Endothelial cell of umbilical vein (primary cell): ENCODE measurements around the gene SPDEF. TPM values are rescaled to one million over a fixed set of nuclear protein-coding genes. Genes with fewer than 3 reads are reported as not detected.

ENCODE experiments used
- BruUV-seq: library from RNA; stranded (reverse); fragments of 400-500 nt; replicated peaks from 2 replicates; lab custom pipeline; 2021; lab: Mats Ljungman, UMichigan
- CTCF ChIA-PET: fragments of 300-600, 350-600 bp; sonication (Branson Sonifier 250); formaldehyde crosslinking; loops from one replicate; lab custom pipeline; 2021; ENCODE audit warnings: antibody characterized with exemption, inconsistent platforms; lab: Charles Lee
- POLR2A ChIA-PET: fragments of 300-600, 350-600 bp; sonication (Branson Sonifier 250); formaldehyde crosslinking; loops from one replicate; lab custom pipeline; 2021; ENCODE audit warnings: antibody characterized with exemption, inconsistent platforms; lab: Charles Lee
- DNase-seq: peaks from one replicate; pipeline ENCODE4 v3.0.0-alpha.2; 2011; ENCODE audit warnings: low read depth, low spot score
- FAIRE-seq: peaks from 2 replicates; lab custom pipeline; 2011; peaks lifted over from hg19 to GRCh38; lab: Jason Lieb, UNC
- H2AFZ ChIP-seq: 2 replicates; pipeline ENCODE4 v1.6.0; 2012; ENCODE audit warnings: low read depth, low read length, control low read depth, inconsistent platforms
- H3K27ac ChIP-seq: 2 replicates; pipeline ENCODE4 v1.5.1; 2011; ENCODE audit warnings: low read depth, mild to moderate bottlenecking, control low read depth, low read length, moderate library complexity; ENCODE audit not compliant: insufficient read depth
- H3K27me3 ChIP-seq, 2 experiments: 2 replicates each; pipeline versions ENCODE4 v1.6.0 to v1.6.1; 2011; ENCODE audit warnings: low read length in 2 of 2, mixed read lengths in 1 of 2; ENCODE audit not compliant: control insufficient read depth in 2 of 2, insufficient read depth in 2 of 2
- H3K36me3 ChIP-seq, 2 experiments: 2 replicates in 1 of 2; 3 replicates in 1 of 2; pipeline ENCODE4 v1.5.1; 2011; ENCODE audit warnings: low read length in 2 of 2, mild to moderate bottlenecking in 1 of 2, moderate library complexity in 1 of 2; ENCODE audit not compliant: control insufficient read depth in 2 of 2, insufficient read depth in 2 of 2; ENCODE audit errors: extremely low read depth in 1 of 2
- H3K4me1 ChIP-seq: 3 replicates; pipeline ENCODE4 v1.5.1; 2011; ENCODE audit warnings: mild to moderate bottlenecking, low read length; ENCODE audit not compliant: control insufficient read depth, insufficient read depth; ENCODE audit errors: extremely low read depth
- H3K4me2 ChIP-seq: 2 replicates; pipeline ENCODE4 v1.6.1; 2011; ENCODE audit warnings: low read length, control low read depth, mixed read lengths; ENCODE audit not compliant: insufficient read depth
- H3K4me3 ChIP-seq, 3 experiments: fragments of 200-600 bp in 1 of 3; sonication (generic), shearing (Covaris generic) in 1 of 3; replicated peaks in 1 of 3; 2 replicates each; pipeline ENCODE4 v1.5.1; 2011 to 2016; ENCODE audit warnings: control low read depth in 3 of 3, low read length in 3 of 3, mild to moderate bottlenecking in 2 of 3, inconsistent platforms in 1 of 3, low read depth in 1 of 3, moderate library complexity in 1 of 3; ENCODE audit not compliant: insufficient read depth in 1 of 3
- H3K79me2 ChIP-seq: 2 replicates; pipeline ENCODE4 v1.6.0; 2012; ENCODE audit warnings: low read length, inconsistent platforms; ENCODE audit not compliant: control insufficient read depth, insufficient read depth
- H3K9ac ChIP-seq: replicated peaks from 2 replicates; pipeline ENCODE3; 2011; ENCODE audit warnings: low read length, control low read depth; ENCODE audit not compliant: insufficient read depth; ENCODE audit errors: extremely low read depth
- H3K9me1 ChIP-seq: replicated peaks from 3 replicates; pipeline ENCODE4 v1.6.0; 2011; ENCODE audit warnings: mild to moderate bottlenecking, low read length; ENCODE audit not compliant: control insufficient read depth, insufficient read depth; ENCODE audit errors: extremely low read depth
- H3K9me3 ChIP-seq: replicated peaks from 2 replicates; pipeline ENCODE4 v1.5.1; 2012; ENCODE audit warnings: low read length, inconsistent platforms; ENCODE audit not compliant: control insufficient read depth, insufficient read depth
- H4K20me1 ChIP-seq: replicated peaks from 2 replicates; pipeline ENCODE3; 2011; ENCODE audit warnings: mild to moderate bottlenecking, low read length; ENCODE audit not compliant: control insufficient read depth, insufficient read depth; ENCODE audit errors: extremely low read depth
- CTCF ChIP-seq, 2 donors: IDR thresholded peaks; 1 replicate in 1 of 2; 2 replicates in 1 of 2; pipeline ENCODE4 v1.5.1; 2011; ENCODE audit warnings: low read length in 2 of 2, mild to moderate bottlenecking in 2 of 2, moderate library complexity in 2 of 2, control low read depth in 1 of 2, inconsistent platforms in 1 of 2, low read depth in 1 of 2; ENCODE audit not compliant: insufficient read depth in 1 of 2; ENCODE audit errors: extremely low read depth in 1 of 2
- EZH2 ChIP-seq: IDR thresholded peaks from 2 replicates; pipeline ENCODE4 v1.6.1; 2012; ENCODE audit warnings: borderline replicate concordance, low read depth, mild to moderate bottlenecking, moderate library complexity, low read length, inconsistent platforms; ENCODE audit not compliant: severe bottlenecking
- FOS ChIP-seq: IDR thresholded peaks from 2 replicates; pipeline ENCODE4 v1.6.1; 2011; ENCODE audit warnings: mild to moderate bottlenecking, low read length, moderate library complexity, borderline replicate concordance; ENCODE audit not compliant: insufficient read depth
- GATA2 ChIP-seq: IDR thresholded peaks from 2 replicates; pipeline ENCODE4 v1.7.0; 2011; ENCODE audit warnings: low read depth, mild to moderate bottlenecking, moderate library complexity, mixed read lengths, low read length; ENCODE audit not compliant: insufficient read length, insufficient read depth
- JUN ChIP-seq: IDR thresholded peaks from 2 replicates; pipeline ENCODE4 v1.6.1; 2011; ENCODE audit warnings: borderline replicate concordance, low read depth; ENCODE audit not compliant: insufficient read length, insufficient read depth
- MAX ChIP-seq: IDR thresholded peaks from 2 replicates; pipeline ENCODE4 v1.6.1; 2011; ENCODE audit not compliant: insufficient read depth, insufficient read length
- MYC ChIP-seq: IDR thresholded peaks from one replicate; pipeline ENCODE4 v1.6.1; 2011; ENCODE audit warnings: mild to moderate bottlenecking, low read depth, low read length
- POLR2A ChIP-seq: IDR thresholded peaks from 2 replicates; pipeline ENCODE4 v1.6.1; 2012; ENCODE audit warnings: low read depth, mild to moderate bottlenecking, control low read depth, low read length
- POLR2AphosphoS5 ChIP-seq: IDR thresholded peaks from 2 replicates; pipeline ENCODE4 v1.6.1; 2012; ENCODE audit warnings: low read depth, mild to moderate bottlenecking, control low read depth, low read length, moderate library complexity; ENCODE audit not compliant: insufficient read depth
- dilution Hi-C: fragments of 300-500 bp; cut with MboI; formaldehyde crosslinking; loops from one replicate; pipeline ENCODE4 v1.15.0; 2019; ENCODE audit warnings: low sequenced_read_pairs; ENCODE audit not compliant: extremely low pct_ligation_motif_present
- intact Hi-C: fragments of 100-400 bp; cut with micrococcal nuclease; formaldehyde crosslinking; loops from one replicate; pipeline ENCODE4 v1.10.0; 2022
- polyA plus RNA-seq, 4 experiments: library from polyadenylated mRNA; depleted of rRNA in 3 of 4; stranded (reverse) in 3 of 4; unstranded in 1 of 4; fragments of >200 nt; gene quantifications; 2 replicates each; pipeline versions ENCODE4 v1.2.1 to v1.2.3, GENCODE V29; 2011 to 2012; ENCODE audit warnings: missing spikeins in 1 of 4
- total RNA-seq: library from RNA; stranded (reverse); gene quantifications from 2 replicates; pipeline ENCODE4 v1.2.3, GENCODE V29; 2021

Gene SPDEF
- total and polyA plus RNA-seq, 2 donors (not counting 3 experiments of a cell fraction or from before 2014, with no cell fraction given): not detected

- no peaks in the 10 kb centered on the region for H3K27me3 ChIP-seq
- H3K4me3 ChIP-seq: no peak overlapping the region
- H3K4me2 ChIP-seq: no peak overlapping the region
- H3K27ac ChIP-seq: no peak overlapping the region
- dilution Hi-C loops (no loop called here), intact Hi-C loops (no loop called here)
- no peaks in the 10 kb centered on the region for H3K36me3 ChIP-seq
- FAIRE-seq: no peak
- BruUV-seq: no TSS peak
- no peaks in the 10 kb centered on the region for H3K79me2 ChIP-seq
- no peaks in the 10 kb centered on the region for H3K9me3 ChIP-seq
- ChIA-PET CTCF (interaction anchor here (1.3 kb wide), 1 partner anchor 11 kb away, joined by 3 read pairs; no protein-coding TSS in a partner anchor), POLR2A (no interaction called here)
- H4K20me1 ChIP-seq: no peaks in the 10 kb centered on the region
- no peak overlapping the region for H2AFZ ChIP-seq
- TF ChIP-seq MAX: no peak
- no peak for TF ChIP-seq POLR2AphosphoS5
- TF ChIP-seq GATA2: no peak
- no peak for TF ChIP-seq EZH2
- TF ChIP-seq MYC: no peak
- TF ChIP-seq JUN: no peak
- no peak for TF ChIP-seq POLR2A
- no peak for TF ChIP-seq CTCF (IDR thresholded peaks at IDR 0.05; ENCODE audit: extremely low read depth in 1 of 2, insufficient read depth in 1 of 2, low read depth in 1 of 2, low read length in 2 of 2)
- no peak for TF ChIP-seq FOS
- no peaks in the 10 kb centered on the region for H3K9me1 ChIP-seq
- no peaks in the 10 kb centered on the region for H3K4me1 ChIP-seq
- no peak overlapping the region for H3K9ac ChIP-seq
- no peak for DNase-seq
Observed at GRCh38 chr6:34535646-34536045, 20.5 kb downstream of the SPDEF start.
